Transverse colon (tissue), 4 donors: Measurements from ENCODE around the gene MED27. TPM values are rescaled to one million over a fixed set of nuclear protein-coding genes. Genes with fewer than 3 reads are reported as not detected.

Experiments
- DNase-seq: peaks from one replicate; pipeline ENCODE4 v3.0.0-alpha.2; 2019
- H3K27ac ChIP-seq, 4 donors: fragments of 200-600 bp; sonication (generic); 2 replicates each; pipeline ENCODE4 v1.5.1; 2016 to 2018; ENCODE audit warnings: inconsistent platforms in 4 of 4
- H3K27me3 ChIP-seq: fragments of 200-600 bp; sonication (generic); 2 replicates; pipeline ENCODE4 v1.5.1; 2017; ENCODE audit warnings: inconsistent platforms
- H3K36me3 ChIP-seq, 4 donors: fragments of 200-600 bp; sonication (generic); 2 replicates each; pipeline ENCODE4 v1.5.1; 2017 to 2019; ENCODE audit warnings: inconsistent platforms in 4 of 4
- H3K4me1 ChIP-seq, 4 donors: fragments of 200-600 bp; sonication (generic); 2 replicates each; pipeline ENCODE4 v1.5.1; 2017 to 2020; ENCODE audit warnings: inconsistent platforms in 4 of 4
- H3K4me3 ChIP-seq, 4 donors: fragments of 200-600 bp; sonication (generic); 1 replicate in 1 of 4; 2 replicates in 3 of 4; pipeline versions ENCODE4 v1.5.1 to v1.6.1; 2017 to 2019; ENCODE audit warnings: inconsistent platforms in 4 of 4
- H3K9me3 ChIP-seq, 2 donors: fragments of 200-600 bp; sonication (generic); 2 replicates each; pipeline ENCODE4 v1.5.1; 2017 to 2019; ENCODE audit warnings: inconsistent platforms in 2 of 2
- CTCF ChIP-seq, 5 experiments: fragments of 200-600 bp in 3 of 5; fragments of 450-650 bp in 2 of 5; sonication (generic) in 3 of 5; IDR thresholded peaks; 1 replicate in 2 of 5; 2 replicates in 3 of 5; pipeline ENCODE4 v1.5.1; 2016 to 2017; ENCODE audit warnings: antibody characterized with exemption in 5 of 5, inconsistent platforms in 3 of 5, mild to moderate bottlenecking in 2 of 5, moderate library complexity in 1 of 5
- EP300 ChIP-seq: sonication (generic); formaldehyde crosslinking; IDR thresholded peaks from one replicate; pipeline ENCODE4 v1.6.1; 2017; ENCODE audit warnings: antibody characterized with exemption, low read depth
- POLR2A ChIP-seq: fragments of 450-650 bp; IDR thresholded peaks from one replicate; pipeline ENCODE4 v1.6.1; 2016; ENCODE audit warnings: antibody characterized with exemption, mild to moderate bottlenecking, moderate library complexity
- POLR2AphosphoS5 ChIP-seq, 3 donors: sonication (generic); formaldehyde crosslinking; IDR thresholded peaks; one replicate each; pipeline ENCODE4 v1.6.1; 2016; ENCODE audit warnings: antibody characterized with exemption in 3 of 3
- WGBS, 2 donors: methylation state at CpG; one replicate each; pipeline ENCODE4 v1.1.5; 2018; ENCODE audit warnings: low coverage in 1 of 2; 5-methylcytosine and 5-hydroxymethylcytosine counted together
- in situ Hi-C, 4 donors: fragments of 200-750 bp; cut with MboI; loops; one replicate each; pipeline versions ENCODE4 v1.15.0 to v1.15.1; 2017; ENCODE audit warnings: low sequenced_read_pairs in 3 of 4, low pct_ligation_motif_present in 1 of 4, low pct_unique_long_range_greater_than_20kb in 1 of 4
- intact Hi-C: fragments of 100-400 bp; cut with DNase I; formaldehyde crosslinking; loops from one replicate; pipeline ENCODE4 v1.15.1; 2023; ENCODE audit warnings: low total_unique reads
- total RNA-seq, 4 donors: library from RNA; depleted of rRNA; stranded (reverse); fragments of >200 nt; gene quantifications; one replicate each; pipeline ENCODE4 v1.1.0, GENCODE V29; 2016

Gene MED27
- total RNA-seq, 4 donors from 2014 or later = 2.6 to 12.6 (median 7.1) TPM

- Histone ChIP-seq H3K4me1 (no peaks in the 10 kb centered on the region), H3K27ac (no peak overlapping the region), H3K9me3 (no peaks in the 10 kb centered on the region), H3K4me3 (no peak overlapping the region), H3K27me3 (peaks cover 10% of the 10 kb centered on the region), H3K36me3 (no peaks in the 10 kb centered on the region)
- intact Hi-C loops (no loop called here), in situ Hi-C loops (no loop called here)
- WGBS, 2 donors = 62 to 78% methylated on average over 4 to 5 of the region's 5 CpGs
- DNase-seq = no peak
- TF ChIP-seq CTCF (IDR thresholded peaks at IDR 0.05) (no peak), POLR2A (no peak), POLR2AphosphoS5 (IDR thresholded peaks at IDR 0.05) (no peak), EP300 (no peak)
These were observed 11.1 kb upstream of the MED27 start for GRCh38 chr9:132090771-132091170.

GRCh38 chr9:132087438-132088030 is 7.9 kb upstream of the MED27 start:
- DNase-seq = no peak
- Histone ChIP-seq H3K4me1 (no peaks in the 10 kb centered on the region), H3K36me3 (no peaks in the 10 kb centered on the region), H3K27ac (no peak overlapping the region), H3K4me3 (no peak overlapping the region), H3K9me3 (no peaks in the 10 kb centered on the region), H3K27me3 (no peaks in the 10 kb centered on the region)
- 79 to 85% methylated on average over 5 to 7 of the region's 7 CpGs for WGBS, 2 donors
- no peak for TF ChIP-seq POLR2A
- TF ChIP-seq EP300 = no peak
- no peak for TF ChIP-seq CTCF (IDR thresholded peaks at IDR 0.05)
- no peak for TF ChIP-seq POLR2AphosphoS5 (IDR thresholded peaks at IDR 0.05)
- in situ Hi-C loops (no loop called here), intact Hi-C loops (no loop called here)

GRCh38 chr9:132082188-132082587 is 2.5 kb upstream of the MED27 start:
- H3K27ac ChIP-seq = no peak overlapping the region
- DNase-seq = no peak
- WGBS, 2 donors = 64 to 71% methylated on average over 2 to 5 of the region's 5 CpGs
- TF ChIP-seq POLR2AphosphoS5 (IDR thresholded peaks at IDR 0.05) = no peak
- TF ChIP-seq EP300 = no peak
- TF ChIP-seq CTCF (IDR thresholded peaks at IDR 0.05) = no peak
- no peak for TF ChIP-seq POLR2A
- H3K4me3 ChIP-seq = no peak overlapping the region
- intact Hi-C loops (no loop called here), in situ Hi-C loops (no loop called here)
- H3K4me1 ChIP-seq = peaks cover 8 to 21% (median 17%) of the 10 kb centered on the region in 4 donors
- peaks cover 0 to under 1% (median 0%) of the 10 kb centered on the region in 4 donors for H3K36me3 ChIP-seq
- H3K27me3 ChIP-seq = no peaks in the 10 kb centered on the region
- no peaks in the 10 kb centered on the region for H3K9me3 ChIP-seq

GRCh38 chr9:132078699-132079356 is 839 bp downstream of the MED27 start:
- no peak for TF ChIP-seq CTCF (IDR thresholded peaks at IDR 0.05)
- no peak for TF ChIP-seq EP300
- TF ChIP-seq POLR2AphosphoS5 (IDR thresholded peaks at IDR 0.05) = no peak
- no peak for TF ChIP-seq POLR2A
- in situ Hi-C loops = no loop called here
- H3K27ac ChIP-seq = peak overlapping the region; percentile 74 to 87 (median 78)
- intact Hi-C loops = no loop called here
- H3K36me3 ChIP-seq = peaks cover 0 to 12% (median 0%) of the 10 kb centered on the region in 4 donors
- WGBS, 2 donors = 2 to 4% methylated on average over 5 to 12 of the region's 12 CpGs
- H3K4me3 ChIP-seq = peak overlapping the region; percentile 78 to 95 (median 86)
- no peaks in the 10 kb centered on the region for H3K9me3 ChIP-seq
- DNase-seq = no peak
- no peaks in the 10 kb centered on the region for H3K27me3 ChIP-seq
- H3K4me1 ChIP-seq = peaks cover 8 to 21% (median 17%) of the 10 kb centered on the region in 4 donors
